HG02840 (cell line): ENCODE measurements around the gene EPB41L3.
"Not testable (repeated sequence)": the region's sequence is repeated elsewhere in the genome, so short reads cannot be mapped to it uniquely, and the experiment has no call there.

Experiments
- ATAC-seq: cut with Tn5 transposase; IDR thresholded peaks from one replicate; pipeline ENCODE4 v1.9.1; 2021; ENCODE audit warnings: mild to moderate bottlenecking, moderate library complexity, moderate number of reproducible peaks; ENCODE audit not compliant: unreplicated experiment, low FRiP score

The EPB41L3 gene

DNA sequence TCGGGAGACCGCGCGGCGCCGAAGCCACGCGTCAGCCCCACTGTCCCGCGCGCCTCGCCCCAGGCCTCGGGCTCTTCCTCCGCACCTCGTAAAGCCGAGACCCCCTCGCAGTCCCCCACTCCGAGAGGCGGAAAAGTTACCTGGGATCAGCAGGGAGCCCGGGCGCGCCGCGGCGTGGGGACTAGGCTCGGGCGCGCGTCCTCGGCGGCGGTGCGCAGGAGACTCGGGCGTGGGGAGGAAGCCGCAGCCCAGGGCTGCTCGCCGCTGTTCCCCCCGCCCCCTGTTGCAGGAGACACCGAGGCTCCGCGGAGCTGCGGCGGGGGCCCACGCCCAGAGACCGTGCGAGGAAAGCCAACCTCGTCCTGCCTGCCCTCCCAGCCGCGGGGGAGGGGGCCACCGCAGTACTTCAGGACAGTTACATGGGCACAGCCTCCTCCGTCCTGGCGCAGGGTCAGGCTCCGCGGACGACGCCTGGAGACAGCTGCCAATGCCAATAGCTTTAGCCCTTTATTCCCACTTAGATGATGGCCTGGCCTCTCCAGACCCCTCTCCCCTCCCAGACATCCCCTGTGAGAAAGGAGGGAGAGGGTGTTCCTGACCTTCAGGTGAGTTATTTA, at the start of gene EPB41L3:
Gene EPB41L3 (minus strand): TSS at position 225 of the 617 bp plus-strand sequence. CDS start 54,814 bp downstream, outside the sequence.
- ATAC-seq, result no peak

DNA sequence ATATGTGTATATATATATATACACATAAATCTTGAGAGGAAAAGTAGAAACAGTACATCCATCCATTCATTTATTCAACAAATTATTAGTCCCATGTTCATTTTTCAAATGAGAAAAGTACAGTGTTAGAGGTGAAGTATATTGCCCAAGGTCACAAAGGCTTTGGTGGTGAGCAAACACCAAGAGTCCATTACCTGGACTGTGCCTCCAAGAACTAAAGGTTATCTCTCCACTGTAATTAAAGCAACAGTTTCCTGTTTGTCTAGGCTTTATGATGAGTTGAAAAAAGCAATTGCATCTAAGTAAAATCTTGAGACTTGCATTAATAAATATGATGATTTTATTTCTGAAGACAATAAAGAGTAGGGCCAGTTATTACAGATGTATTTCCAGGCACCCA, 44.7 kb upstream of the EPB41L3 start:
- no peak for ATAC-seq

DNA sequence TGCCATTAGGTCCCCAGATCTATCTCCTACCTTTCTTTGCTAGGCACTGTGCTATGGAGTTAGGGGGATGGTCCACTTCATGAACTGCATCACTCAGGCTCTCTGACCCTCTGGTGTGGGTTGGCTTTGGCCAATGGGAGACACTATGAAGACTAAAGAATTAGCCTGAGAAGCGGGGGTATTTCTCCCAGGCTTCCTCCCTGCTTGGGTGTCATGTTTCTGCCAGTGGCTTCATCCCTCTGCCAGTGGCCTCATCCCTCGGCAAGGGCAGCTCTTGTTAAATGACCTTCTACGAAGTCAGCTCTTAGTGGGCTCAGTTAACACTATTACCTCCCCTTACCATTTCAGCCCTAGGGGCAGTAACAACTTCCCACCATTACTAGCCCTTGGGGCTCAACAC, 41.9 kb upstream of the EPB41L3 start:
- no peak for ATAC-seq

DNA sequence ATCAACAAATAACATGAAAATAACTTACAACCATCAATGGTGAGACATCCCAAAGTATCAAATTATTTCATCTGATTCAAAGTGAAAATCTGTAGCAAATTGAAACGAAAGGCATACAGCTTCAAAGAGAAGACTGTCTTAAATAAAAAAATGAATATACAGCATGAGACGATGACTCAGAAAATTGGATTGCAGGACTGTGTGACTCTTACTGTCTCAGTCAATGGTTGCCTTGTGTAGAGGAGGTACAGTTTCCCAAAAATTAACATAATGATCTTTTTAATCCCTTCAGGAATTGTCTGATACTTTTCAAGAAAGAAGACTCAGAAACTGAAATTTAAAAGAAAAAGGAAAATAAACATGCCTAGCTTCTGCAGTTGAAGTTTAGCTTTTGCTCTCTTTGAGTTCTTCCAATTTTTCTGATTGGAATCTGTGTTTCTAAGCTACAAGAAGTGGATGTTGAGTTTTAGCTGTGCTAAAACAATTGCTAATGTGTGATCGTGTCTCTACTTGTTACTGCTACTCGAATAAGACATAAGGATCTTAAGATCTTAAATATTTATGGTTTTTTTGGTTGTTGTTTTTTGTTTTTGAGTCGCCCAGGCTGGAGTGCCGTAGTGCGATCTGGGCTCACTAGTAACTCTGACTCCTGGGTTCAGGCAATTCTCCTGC, 41.1 kb upstream of the EPB41L3 start:
- no peak for ATAC-seq

DNA sequence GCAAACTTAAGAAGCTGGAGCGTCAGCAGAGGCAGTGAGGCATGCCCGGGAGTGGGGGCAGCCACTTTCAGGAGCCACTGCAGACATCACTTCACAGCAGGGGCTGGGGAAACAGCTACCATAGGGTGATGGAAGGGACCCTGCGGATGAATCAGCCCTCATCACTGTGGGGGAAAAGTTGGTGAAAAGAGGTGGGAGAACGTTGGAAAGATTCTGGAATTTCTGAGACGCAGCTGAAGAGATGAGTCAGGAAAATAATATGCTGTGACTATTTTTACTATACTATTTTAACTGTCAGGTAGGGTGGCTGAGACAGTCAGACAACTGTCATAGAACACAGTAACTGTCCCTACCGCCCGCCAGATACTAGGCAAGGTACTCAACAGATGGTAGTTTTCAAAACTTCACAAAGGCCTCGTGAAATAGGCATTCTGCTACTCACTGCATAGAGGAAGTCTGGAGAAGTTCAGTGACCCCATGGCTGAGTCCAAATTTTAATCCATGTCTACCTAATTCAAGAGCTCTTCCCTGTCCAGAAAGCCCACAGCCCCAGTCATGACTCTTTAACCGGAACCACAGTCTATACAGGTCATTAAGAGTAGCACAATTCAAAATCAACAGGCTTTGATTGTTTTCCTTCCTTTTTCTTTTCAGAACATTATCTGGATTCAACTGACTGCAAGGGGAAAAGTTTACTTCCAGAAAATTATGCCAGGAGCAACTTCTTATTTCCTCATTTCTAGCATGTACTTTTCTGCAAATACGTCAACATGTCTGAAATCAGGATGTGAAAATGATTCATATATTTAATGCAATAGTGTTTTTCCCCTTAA, 39.3 kb upstream of the EPB41L3 start:
- no peak for ATAC-seq

DNA sequence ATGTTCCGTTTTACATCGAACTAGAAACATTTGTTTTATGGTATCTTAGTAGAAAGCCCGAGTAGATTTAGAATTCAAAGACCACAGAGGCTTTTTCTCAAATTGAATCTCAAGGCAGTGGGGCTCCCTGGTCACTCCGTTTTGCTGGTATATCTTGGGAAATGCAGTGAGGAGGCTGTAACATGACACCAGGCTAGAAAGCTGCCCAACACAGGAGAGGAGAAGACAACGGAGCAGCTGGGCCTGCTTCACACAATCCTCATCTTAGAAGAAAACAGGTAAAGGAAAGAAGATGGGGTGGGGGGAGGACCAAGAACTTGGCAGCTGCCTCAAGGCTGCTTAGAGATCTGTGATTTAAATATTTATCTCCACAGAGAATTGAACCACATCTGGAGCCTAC, 38.3 kb upstream of the EPB41L3 start:
- ATAC-seq, result no peak

DNA sequence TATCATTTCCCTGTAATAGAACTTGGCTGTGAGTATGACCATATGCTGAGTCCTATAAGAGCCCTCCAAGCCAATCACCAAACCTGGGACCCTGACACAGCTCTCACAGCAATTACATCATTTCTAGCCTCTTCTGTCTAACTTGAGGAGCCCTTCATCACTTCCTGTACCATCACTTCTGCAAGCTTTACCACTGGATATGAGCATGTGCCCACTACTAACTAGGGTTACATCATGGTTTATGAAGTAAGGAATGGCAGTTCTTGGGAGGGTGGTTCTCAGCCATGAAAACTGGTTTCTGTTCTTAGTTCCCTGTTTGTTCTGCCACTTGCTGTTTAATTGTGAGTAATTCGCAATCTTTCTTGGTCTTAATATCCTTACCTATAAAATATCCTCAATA, 31.0 kb upstream of the EPB41L3 start:
- no peak for ATAC-seq

DNA sequence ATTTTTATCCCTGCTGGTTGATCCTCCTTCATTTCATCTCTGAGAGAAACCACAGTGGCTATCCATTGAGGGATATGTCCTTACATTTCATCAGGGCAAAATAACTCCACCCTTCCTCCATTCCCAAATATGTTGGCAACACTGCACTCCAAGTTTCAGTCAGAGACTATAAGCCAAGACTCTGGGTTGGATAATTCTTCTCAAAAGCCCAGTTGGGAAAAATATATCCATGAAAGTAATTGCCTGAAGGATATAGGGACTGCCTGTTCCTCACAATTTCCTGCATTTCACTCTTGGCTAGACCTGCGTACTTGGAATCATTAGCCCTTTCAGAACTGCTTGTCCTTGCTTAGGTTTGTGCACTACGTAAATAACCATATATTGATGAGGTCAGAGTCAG, 27.9 kb upstream of the EPB41L3 start:
- no peak for ATAC-seq

DNA sequence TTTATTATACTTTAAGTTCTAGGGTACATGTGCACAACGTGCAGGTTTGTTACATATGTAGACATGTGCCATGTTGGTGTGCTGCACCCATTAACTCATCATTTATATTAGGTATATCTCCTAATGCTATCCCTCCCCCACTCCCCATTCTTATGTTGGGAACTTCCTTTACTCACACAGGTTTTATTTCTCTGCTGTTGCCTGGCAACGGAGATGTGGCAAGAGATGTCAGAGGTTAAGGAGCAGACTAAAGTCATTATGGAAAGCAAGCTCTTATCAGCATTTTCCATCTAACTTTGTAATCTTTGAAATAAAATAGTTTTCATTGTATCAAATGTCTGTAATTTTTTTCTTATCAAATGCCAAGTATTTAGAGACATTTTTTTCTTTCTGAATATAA, 26.8 kb upstream of the EPB41L3 start:
- not testable (repeated sequence) for ATAC-seq

DNA sequence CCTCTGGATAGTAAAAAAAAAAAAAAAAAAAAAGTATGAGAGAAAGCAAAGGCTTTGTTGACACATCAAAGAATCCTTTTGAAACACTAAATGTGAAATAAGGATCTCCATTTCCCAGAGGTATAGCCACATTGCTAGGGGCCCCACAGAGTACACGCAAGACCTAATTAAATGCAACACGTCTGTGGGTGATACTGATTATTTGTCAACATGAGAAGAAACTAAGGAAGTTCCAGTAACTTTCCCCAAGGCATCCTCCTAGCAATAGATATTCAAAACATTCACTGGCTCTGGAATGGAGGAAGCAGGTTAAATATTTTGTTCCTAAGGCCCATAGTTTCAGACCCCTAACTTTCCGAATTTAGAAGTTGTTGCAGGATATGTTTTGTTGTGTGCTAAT, 24.6 kb upstream of the EPB41L3 start:
- no peak for ATAC-seq

DNA sequence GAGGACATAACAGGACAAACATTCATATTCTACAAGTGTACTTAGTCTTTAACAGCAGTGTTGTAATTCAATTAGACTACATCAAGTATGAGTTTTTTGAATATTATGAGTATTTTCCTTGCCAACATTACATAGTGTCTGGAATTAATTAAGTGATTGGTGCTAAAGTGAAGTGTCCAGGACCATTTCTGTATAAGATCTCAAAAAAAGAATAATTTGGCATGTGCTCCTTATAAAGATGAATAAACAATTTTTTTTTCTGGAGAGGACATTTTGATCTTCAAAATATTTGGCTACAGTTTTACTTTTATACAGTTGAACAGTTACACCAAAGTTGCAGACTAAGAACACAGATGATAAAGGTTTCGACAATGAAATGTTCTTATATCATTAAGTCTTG, 15.1 kb upstream of the EPB41L3 start:
- ATAC-seq, result no peak

DNA sequence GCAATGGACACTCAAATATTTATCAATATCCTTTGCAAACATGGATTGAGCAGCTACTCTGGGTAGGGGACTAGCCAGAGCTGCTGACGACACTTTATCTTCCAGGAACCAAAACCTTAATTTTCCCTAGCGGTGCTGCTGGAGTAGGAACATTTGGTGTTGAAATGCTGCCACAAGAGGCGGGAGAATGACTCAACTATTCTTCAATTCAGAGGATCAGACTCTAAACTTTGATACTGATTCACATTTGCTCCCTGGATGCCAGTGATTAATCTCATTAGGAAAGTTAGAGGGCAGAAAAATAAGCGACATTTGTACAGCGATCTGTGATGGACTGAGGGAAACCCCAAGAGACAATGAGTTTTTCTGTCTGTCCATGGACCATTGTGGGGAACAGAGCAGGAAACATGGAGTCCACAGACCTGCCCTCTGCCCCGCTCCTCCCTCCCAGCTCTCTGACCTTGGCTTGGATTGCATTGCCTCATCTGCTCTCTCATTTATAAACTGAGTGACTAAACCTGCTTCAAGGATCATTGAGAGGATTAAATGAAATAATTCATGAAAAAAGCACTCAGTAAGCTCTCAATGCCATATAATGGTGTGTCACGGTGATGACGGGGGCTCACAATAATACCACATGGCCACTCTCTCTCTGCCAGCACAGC, 12.6 kb upstream of the EPB41L3 start:
- ATAC-seq, result no peak

DNA sequence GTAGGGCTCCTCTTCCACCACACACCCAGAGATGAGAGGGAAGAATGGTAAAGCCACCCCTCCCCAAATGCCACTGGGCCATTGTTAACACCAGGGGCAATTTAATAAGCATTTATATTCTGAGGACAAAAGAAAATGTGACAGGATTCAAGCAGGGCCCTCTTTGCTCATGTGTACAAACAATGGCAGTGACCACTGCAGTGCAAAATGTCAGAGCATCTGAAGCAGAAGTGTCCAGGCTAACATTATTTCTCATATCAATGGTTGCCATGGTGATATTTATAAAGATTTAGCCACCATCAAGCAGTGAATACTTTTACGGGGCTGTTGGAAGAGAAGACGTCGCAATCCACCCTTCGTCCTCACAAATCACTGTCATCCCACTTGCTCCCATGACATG, 10.8 kb upstream of the EPB41L3 start:
- no peak for ATAC-seq

DNA sequence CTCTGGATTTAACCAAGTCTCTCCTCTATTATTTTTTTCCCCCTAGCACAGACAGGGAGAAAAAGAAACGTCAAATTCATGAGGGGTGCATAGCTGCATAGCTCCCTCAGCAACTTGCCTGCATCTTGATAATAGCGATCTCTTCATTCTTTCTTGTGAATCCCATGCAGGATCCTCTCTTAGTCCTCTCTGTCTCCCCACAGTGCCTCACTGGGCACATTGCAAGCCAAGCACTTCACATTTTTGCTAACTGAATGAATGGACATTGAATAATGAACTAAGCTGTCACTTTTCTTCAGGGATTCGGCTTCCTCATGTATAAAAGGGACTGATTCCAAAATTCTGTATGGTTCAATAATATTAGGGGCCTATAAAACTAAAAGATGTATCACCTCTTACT, 2.9 kb upstream of the EPB41L3 start:
- ATAC-seq, result no peak

DNA sequence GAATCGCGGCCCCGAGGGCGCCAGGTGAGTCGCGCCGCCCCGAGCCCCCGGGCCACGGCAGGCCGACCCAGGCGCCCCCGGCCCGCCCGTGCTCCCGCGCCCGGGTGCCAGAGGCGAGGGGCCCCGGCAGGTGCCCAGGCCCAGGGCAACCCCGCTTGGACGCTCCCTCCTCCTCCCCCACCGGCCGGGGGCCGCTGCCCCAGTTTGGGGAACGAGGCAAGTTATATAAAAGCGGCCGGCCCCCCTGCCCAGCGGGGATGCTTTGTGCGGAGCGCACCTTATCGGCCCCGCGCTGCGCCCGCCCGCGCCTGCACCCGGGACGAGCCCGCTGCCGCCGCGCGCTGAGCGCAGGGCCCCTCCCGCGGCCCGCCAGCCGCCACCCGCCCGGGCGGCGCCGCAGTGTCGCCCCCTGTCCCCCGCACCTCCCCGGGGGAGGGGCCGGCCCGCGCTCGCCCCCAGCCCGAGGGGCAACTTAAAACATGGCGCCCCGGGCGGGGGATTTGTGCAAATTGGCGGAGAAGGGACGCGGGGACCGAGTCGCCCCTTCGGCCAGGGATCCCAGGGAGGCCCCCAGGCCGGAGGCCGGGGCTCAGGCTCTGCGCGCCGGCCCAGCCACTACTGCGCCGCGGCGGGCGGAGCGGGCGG, 639 bp downstream of the EPB41L3 start:
- no peak for ATAC-seq

DNA sequence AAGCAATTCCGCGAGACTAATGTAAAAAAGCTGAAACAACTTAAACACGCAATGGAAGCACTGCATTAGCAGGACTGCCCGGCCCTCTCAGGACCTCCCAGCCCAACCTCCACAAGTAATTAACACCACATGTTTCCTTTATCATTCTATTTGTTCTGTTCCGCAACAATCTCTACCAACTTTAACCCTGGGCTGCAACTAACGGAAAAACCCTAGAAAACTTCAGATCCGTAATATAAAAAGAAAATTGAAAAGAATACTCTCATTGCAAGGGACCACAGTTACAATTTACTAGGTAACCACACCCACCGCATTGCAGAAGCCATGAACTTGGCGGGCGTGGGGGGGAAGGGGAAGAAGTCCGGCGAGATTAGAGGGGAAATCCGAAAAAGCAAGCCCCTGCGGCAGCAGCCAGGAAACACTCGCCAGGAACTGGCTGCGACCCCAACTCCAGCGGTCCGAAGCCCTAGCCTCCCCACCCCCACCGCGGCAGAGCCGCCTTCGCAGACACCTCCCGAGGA, 1.2 kb downstream of the EPB41L3 start:
- ATAC-seq, result no peak

DNA sequence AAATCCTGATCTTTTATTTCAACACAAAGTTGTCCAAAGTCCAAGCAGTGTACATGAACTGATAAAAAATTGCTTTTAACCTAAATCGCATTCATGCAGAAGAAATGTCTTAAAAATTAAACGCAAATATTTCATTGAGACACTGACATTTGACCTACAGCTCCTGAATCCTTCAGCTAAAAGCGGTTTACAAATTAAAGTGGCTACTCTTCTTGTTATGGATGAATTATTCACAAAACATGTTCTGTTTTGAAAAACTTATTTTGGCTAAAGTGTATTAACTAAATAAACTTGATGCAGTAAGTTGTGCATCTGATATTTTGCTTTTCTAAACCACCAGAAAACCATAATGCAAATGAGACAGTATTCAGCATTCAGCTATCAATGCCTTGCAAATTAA, 2.2 kb downstream of the EPB41L3 start:
- ATAC-seq, result no peak

DNA sequence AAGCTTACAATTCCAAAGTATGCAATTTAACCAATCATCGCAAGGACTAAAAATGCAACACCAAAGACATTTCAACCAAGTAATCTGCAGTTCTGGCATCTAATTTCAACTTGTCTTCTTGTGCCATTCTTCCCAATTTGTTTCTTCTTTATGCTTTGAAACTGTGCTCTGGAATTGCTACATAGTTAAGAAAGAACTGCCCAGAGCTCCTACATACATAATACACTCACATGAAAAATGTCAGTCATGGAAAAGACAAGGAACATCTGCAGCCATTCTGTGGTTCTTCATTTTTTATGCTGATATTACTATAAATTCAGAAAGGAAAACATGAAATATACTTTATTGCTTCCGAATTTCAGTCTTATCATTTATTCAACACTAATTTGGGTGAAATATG, 4.4 kb downstream of the EPB41L3 start:
- no peak for ATAC-seq

DNA sequence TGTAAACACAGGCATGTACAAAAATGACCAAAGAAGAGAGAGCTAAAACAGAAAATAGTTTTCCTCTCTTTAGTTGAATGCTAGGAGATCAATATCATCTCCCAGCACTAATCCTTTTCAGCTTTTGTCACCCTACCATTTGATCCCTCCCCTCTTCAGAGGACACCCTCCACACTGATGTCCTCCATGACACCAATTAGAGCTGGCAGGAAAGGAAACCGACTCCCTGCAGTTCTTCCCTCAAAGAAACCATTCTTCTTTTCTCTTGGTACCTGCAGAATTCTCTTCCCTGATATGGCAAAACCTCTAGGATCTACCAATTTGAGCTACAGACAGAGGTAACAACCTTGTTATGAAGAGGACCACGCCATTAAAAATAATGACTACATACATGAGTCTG, 5.3 kb downstream of the EPB41L3 start:
- ATAC-seq, result no peak

DNA sequence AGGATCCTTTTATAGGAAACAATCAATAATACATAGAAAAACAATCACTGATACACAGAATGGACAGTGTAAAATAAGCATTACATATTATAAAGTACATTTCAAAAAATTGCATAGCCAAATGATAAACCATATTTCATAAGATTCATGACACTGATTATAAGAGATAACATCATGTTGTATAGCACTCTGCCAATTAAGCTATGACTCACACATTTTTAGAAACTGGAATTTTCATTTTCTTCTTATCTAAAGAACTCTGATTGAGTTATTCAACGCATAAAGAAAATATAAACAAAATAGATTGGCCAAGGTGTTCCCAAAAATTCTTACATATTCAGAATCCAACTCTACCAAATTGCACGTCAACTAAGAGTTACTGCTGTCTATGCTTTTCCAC, 5.9 kb downstream of the EPB41L3 start:
- ATAC-seq, result no peak
